ENCODE data around the gene MISFA.

DNA sequence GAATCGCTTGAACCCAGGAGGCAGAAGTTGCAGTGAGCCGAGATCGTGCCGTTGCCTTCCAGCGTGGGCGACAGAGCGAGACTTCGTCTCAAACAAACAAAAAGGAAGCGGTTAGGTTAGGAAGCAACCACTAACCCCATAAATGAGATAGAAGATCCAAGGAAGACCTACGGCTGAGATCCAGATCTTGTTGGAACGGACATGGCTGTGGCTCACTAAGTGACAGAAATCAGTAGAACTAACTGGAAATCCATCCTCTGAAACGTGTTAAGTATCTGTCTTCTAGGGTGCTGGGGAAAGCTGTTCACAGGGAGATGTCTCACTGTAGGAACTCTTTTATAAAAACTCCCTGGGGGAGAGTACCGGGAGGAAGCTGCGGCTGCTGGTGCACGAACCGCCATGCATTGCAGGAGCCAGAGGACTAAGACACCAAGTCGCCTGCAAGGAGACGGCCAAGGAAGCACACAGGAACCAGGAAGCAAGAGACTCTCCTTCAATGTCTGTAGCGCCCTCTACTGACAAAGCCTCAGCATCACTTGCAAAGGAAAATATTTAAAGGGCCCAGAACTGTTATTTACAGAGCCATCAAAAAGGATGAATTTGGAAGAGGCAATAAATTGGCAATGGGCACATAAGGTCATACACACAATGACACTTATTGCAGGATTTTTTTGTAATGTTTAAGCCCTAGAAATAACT, 51.4 kb downstream of the MISFA start:
- TF ChIP-seq, protein P1, sequence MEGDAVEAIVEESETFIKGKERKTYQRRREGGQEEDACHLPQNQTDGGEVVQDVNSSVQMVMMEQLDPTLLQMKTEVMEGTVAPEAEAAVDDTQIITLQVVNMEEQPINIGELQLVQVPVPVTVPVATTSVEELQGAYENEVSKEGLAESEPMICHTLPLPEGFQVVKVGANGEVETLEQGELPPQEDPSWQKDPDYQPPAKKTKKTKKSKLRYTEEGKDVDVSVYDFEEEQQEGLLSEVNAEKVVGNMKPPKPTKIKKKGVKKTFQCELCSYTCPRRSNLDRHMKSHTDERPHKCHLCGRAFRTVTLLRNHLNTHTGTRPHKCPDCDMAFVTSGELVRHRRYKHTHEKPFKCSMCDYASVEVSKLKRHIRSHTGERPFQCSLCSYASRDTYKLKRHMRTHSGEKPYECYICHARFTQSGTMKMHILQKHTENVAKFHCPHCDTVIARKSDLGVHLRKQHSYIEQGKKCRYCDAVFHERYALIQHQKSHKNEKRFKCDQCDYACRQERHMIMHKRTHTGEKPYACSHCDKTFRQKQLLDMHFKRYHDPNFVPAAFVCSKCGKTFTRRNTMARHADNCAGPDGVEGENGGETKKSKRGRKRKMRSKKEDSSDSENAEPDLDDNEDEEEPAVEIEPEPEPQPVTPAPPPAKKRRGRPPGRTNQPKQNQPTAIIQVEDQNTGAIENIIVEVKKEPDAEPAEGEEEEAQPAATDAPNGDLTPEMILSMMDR (IDR thresholded peaks at IDR 0.05; ENCODE audit: insufficient read depth, low read depth, low read length) = peak; percentile 50
- TF ChIP-seq EZH2 (IDR thresholded peaks at IDR 0.05; ENCODE audit: insufficient read depth, low read length) = no peak
